ENCODE data around the gene ARL6IP5. TPM values are rescaled to one million over a fixed set of nuclear protein-coding genes. Genes with fewer than 3 reads are reported as not detected.

ARL6IP5 gene
- total and polyA plus RNA-seq, 2 donors (not counting 3 experiments of a cell fraction or from before 2014, with no cell fraction given): 96.9 to 116 TPM

- intact Hi-C loops (cut with micrococcal nuclease): no loop called here
- Histone ChIP-seq H2AFZ (ENCODE audit: low read depth, low read length) (no peak overlapping the region), H3K4me1 (ENCODE audit: control insufficient read depth, extremely low read depth, insufficient read depth, low read length) (no peaks in the 10 kb centered on the region), H3K9me3 (replicated peaks; ENCODE audit: control insufficient read depth, insufficient read depth, low read length) (no peaks in the 10 kb centered on the region), H3K4me3 (replicated peaks in 1 of 3; ENCODE audit: insufficient read depth in 1 of 3, low read depth in 1 of 3, low read length in 3 of 3) (no peak overlapping the region), H3K4me2 (ENCODE audit: insufficient read depth, low read length) (no peak overlapping the region), H3K79me2 (ENCODE audit: control insufficient read depth, insufficient read depth, low read length) (no peaks in the 10 kb centered on the region), H3K9ac (replicated peaks; ENCODE audit: extremely low read depth, insufficient read depth, low read length) (no peak overlapping the region), H3K27me3 (ENCODE audit: control insufficient read depth in 2 of 2, insufficient read depth in 2 of 2, low read length in 2 of 2) (no peaks in the 10 kb centered on the region), H4K20me1 (replicated peaks; ENCODE audit: control insufficient read depth, extremely low read depth, insufficient read depth, low read length) (no peaks in the 10 kb centered on the region), H3K36me3 (ENCODE audit: control insufficient read depth in 2 of 2, extremely low read depth in 1 of 2, insufficient read depth in 2 of 2, low read length in 2 of 2) (no peaks in the 10 kb centered on the region), H3K9me1 (replicated peaks; ENCODE audit: control insufficient read depth, extremely low read depth, insufficient read depth, low read length) (no peaks in the 10 kb centered on the region), H3K27ac (ENCODE audit: insufficient read depth, low read depth, low read length) (no peak overlapping the region)
- dilution Hi-C loops (cut with MboI; ENCODE audit: extremely low pct_ligation_motif_present, low sequenced_read_pairs): no loop called here
- ChIA-PET CTCF (interaction anchor here (0.8 to 2.2 kb wide), 3 partner anchors 9 to 176 kb away, joined by 3 to 14 read pairs (median 4); no protein-coding TSS in a partner anchor), POLR2A (no interaction called here)
- no peak for TF ChIP-seq EZH2 (IDR thresholded peaks at IDR 0.05; ENCODE audit: borderline replicate concordance, low read depth, low read length, severe bottlenecking)
- no peak for TF ChIP-seq POLR2AphosphoS5 (IDR thresholded peaks at IDR 0.05; ENCODE audit: insufficient read depth, low read depth, low read length)
- TF ChIP-seq MYC (IDR thresholded peaks at IDR 0.05; ENCODE audit: low read depth, low read length): no peak
- TF ChIP-seq POLR2A (IDR thresholded peaks at IDR 0.05; ENCODE audit: low read depth, low read length): no peak
- TF ChIP-seq JUN (IDR thresholded peaks at IDR 0.05; ENCODE audit: borderline replicate concordance, insufficient read depth, insufficient read length, low read depth): no peak
- no peak for TF ChIP-seq CTCF (IDR thresholded peaks at IDR 0.05; ENCODE audit: extremely low read depth in 1 of 2, insufficient read depth in 1 of 2, low read depth in 1 of 2, low read length in 2 of 2)
- no peak for TF ChIP-seq GATA2 (IDR thresholded peaks at IDR 0.05; ENCODE audit: insufficient read depth, insufficient read length, low read depth, low read length)
- FAIRE-seq (no peak), DNase-seq (ENCODE audit: low read depth, low spot score) (no peak)
- no TSS peak for BruUV-seq (replicated peaks)
Observed at GRCh38 chr3:69130689-69131088, 46.0 kb downstream of the ARL6IP5 start.
